ENCODE data around the gene DENND1B. TPM values are rescaled to one million over a fixed set of nuclear protein-coding genes. Genes with fewer than 3 reads are reported as not detected.

DENND1B gene
- polyA plus RNA-seq, 1 donor from 2014 or later: 12.4 TPM

- Histone ChIP-seq H3K79me2 (replicated peaks; ENCODE audit: insufficient read depth, low read length) (no peaks in the 10 kb centered on the region), H3F3A (ENCODE audit: insufficient read depth, low read length, poor library complexity, severe bottlenecking) (no peaks in the 10 kb centered on the region), H3K27ac (ENCODE audit: low read length) (no peak overlapping the region), H3K27me3 (ENCODE audit: insufficient read depth, low read depth, low read length) (no peaks in the 10 kb centered on the region), H3K9me3 (ENCODE audit: low read length) (no peaks in the 10 kb centered on the region), H3K4me3 (ENCODE audit: low read length) (no peak overlapping the region), H4K20me1 (ENCODE audit: insufficient read depth) (no peaks in the 10 kb centered on the region), H3K9me2 (ENCODE audit: insufficient read depth, low read length) (no peaks in the 10 kb centered on the region), H3K4me2 (ENCODE audit: low read length) (no peak overlapping the region), H3K9ac (ENCODE audit: low read length) (no peak overlapping the region), H3K36me3 (ENCODE audit: insufficient read depth, low read length) (no peaks in the 10 kb centered on the region), H2AFZ (ENCODE audit: low read depth, low read length) (no peak overlapping the region)
- no peak for TF ChIP-seq CTCF (IDR thresholded peaks at IDR 0.05; ENCODE audit: poor library complexity, severe bottlenecking)
- no peak for TF ChIP-seq TAF1 (IDR thresholded peaks at IDR 0.05; ENCODE audit: low read depth)
- no peak for TF ChIP-seq REST (IDR thresholded peaks at IDR 0.05; ENCODE audit: borderline replicate concordance)
- no peak for TF ChIP-seq EP300 (conservative IDR thresholded peaks at IDR 0.05; ENCODE audit: poor library complexity, severe bottlenecking)
- no peak for TF ChIP-seq MXI1 (conservative IDR thresholded peaks at IDR 0.05; ENCODE audit: poor library complexity, severe bottlenecking)
- no peak for TF ChIP-seq POLR2AphosphoS5 (IDR thresholded peaks at IDR 0.05)
Measured at GRCh38 chr1:197715806-197716205, 59.5 kb downstream of the DENND1B start.

- TF ChIP-seq EP300 (conservative IDR thresholded peaks at IDR 0.05; ENCODE audit: poor library complexity, severe bottlenecking) (no peak), POLR2AphosphoS5 (IDR thresholded peaks at IDR 0.05) (no peak), SMC3 (conservative IDR thresholded peaks at IDR 0.05; ENCODE audit: poor library complexity) (no peak), TAF1 (IDR thresholded peaks at IDR 0.05; ENCODE audit: low read depth) (no peak), RAD21 (conservative IDR thresholded peaks at IDR 0.05) (no peak), REST (IDR thresholded peaks at IDR 0.05; ENCODE audit: borderline replicate concordance) (no peak), EZH2 (IDR thresholded peaks at IDR 0.05; ENCODE audit: borderline replicate concordance, insufficient read depth, low read length, poor library complexity, severe bottlenecking) (no peak), MXI1 (conservative IDR thresholded peaks at IDR 0.05; ENCODE audit: poor library complexity, severe bottlenecking) (no peak), CTCF (IDR thresholded peaks at IDR 0.05; ENCODE audit: poor library complexity, severe bottlenecking) (no peak)
- Histone ChIP-seq H2AFZ (ENCODE audit: low read depth, low read length) (no peak overlapping the region), H3K4me2 (ENCODE audit: low read length) (no peak overlapping the region), H3K27ac (ENCODE audit: low read length) (no peak overlapping the region), H3F3A (ENCODE audit: insufficient read depth, low read length, poor library complexity, severe bottlenecking) (no peaks in the 10 kb centered on the region), H3K4me3 (ENCODE audit: low read length) (no peak overlapping the region), H3K27me3 (ENCODE audit: insufficient read depth, low read depth, low read length) (no peaks in the 10 kb centered on the region), H3K9me2 (ENCODE audit: insufficient read depth, low read length) (no peaks in the 10 kb centered on the region), H4K20me1 (ENCODE audit: insufficient read depth) (no peaks in the 10 kb centered on the region), H3K9ac (ENCODE audit: low read length) (no peak overlapping the region), H3K79me2 (replicated peaks; ENCODE audit: insufficient read depth, low read length) (no peaks in the 10 kb centered on the region), H3K9me3 (ENCODE audit: low read length) (no peaks in the 10 kb centered on the region), H3K36me3 (ENCODE audit: insufficient read depth, low read length) (no peaks in the 10 kb centered on the region)
Measured at GRCh38 chr1:197706601-197707000, 68.7 kb downstream of the DENND1B start.

Measured in neural cell (in vitro differentiated cells).